Choroid plexus epithelial cell (primary cell): ENCODE results near the gene TNRC6B.
A peak's percentile ranks its signal among the peaks of the same experiment; 100 is the strongest.

Source experiments
- DNase-seq: peaks from one replicate; pipeline ENCODE4 v3.0.0-alpha.2; 2010; ENCODE audit warnings: low read depth
- H3K4me3 ChIP-seq: 2 replicates; pipeline ENCODE4 v1.5.1; 2011; ENCODE audit warnings: low read depth, mild to moderate bottlenecking, control low read depth, low read length, moderate library complexity
- CTCF ChIP-seq: conservative IDR thresholded peaks from 2 replicates; pipeline ENCODE4 v1.5.1; 2011; ENCODE audit warnings: low read depth, mild to moderate bottlenecking, control low read depth, inconsistent platforms, low read length, moderate library complexity

Gene TNRC6B

DNA sequence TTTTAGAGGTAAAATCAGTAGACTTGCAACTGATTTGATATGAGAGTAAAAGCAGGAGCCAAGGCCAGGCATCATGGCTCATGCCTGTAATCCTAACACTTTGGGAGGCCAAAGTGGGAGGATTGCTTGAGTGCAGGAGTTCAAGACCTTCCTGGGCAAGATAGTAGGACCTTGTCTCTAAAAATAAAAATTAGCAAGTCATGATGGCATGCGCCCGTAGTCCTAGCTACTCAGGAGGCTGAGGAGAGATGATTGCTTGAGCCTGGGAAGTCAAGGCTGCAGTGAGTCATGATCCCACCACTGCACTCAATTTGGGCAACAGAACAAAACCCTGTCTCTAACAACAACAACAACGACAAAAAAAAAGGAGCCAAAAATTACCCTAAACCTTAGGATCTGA lies 206.2 kb downstream of the TNRC6B start:
- no peak overlapping the region for H3K4me3 ChIP-seq
- no peak for TF ChIP-seq CTCF
- peak; percentile 80 for DNase-seq

DNA sequence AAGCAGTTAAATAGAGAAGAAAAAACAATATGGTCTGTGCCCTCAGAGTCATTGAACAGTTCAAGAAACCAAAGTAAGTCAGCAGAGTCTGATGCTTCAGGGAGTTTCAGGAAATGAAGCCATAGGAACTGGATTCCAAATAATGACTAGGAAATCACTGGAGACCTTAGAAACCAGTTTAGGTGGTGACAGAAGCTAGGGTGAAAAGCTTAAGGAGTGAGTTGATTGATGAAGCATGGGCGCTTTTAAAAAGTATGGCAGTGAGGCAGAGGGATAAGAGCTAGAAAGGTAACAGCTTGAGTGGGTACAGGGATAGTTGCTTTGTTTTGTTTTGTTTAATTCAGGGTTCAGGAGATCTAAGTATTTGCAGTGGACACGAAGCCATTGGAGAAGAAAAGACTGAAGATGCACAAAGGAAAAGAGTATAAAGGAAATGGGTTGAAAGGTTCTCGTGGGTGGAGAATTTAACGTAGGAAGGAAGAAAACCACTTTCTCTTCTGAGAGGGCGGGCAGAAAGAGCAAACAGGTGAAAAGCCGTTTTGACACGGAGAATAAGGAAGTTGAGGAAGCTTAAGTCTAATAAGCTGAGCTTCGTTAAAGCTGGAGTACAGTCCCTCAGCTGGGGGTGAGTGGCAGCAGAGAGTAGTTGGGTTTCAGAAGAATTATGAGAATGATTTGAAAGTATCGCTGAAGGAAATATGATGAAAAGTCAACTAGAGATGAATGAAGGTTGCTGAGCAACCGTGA lies 207.5 kb downstream of the TNRC6B start:
- no peak overlapping the region for H3K4me3 ChIP-seq
- DNase-seq: no peak

More for the DNA sequence above, 207.5 kb downstream of the TNRC6B start:
- no peak for TF ChIP-seq CTCF
